Epithelial cell of esophagus (primary cell): Measurements from ENCODE around the gene SEPHS1.

Source experiments
- DNase-seq: peaks from one replicate; pipeline ENCODE4 v3.0.0; 2010; ENCODE audit warnings: low read depth
- H3K4me3 ChIP-seq: 2 replicates; pipeline ENCODE4 v1.5.1; 2011; ENCODE audit warnings: mild to moderate bottlenecking, low read length, control low read depth
- TF ChIP-seq, protein P1 (sequence below): IDR thresholded peaks from 2 replicates; pipeline ENCODE4 v1.5.1; 2011; ENCODE audit warnings: low read depth, mild to moderate bottlenecking, low read length, control low read depth, inconsistent platforms; ENCODE audit not compliant: insufficient read depth; ENCODE audit errors: missing control alignments

Gene SEPHS1

GRCh38 chr10:13365243-13365642, 17.1 kb upstream of the SEPHS1 start:
- H3K4me3 ChIP-seq, result no peak overlapping the region
- no peak for DNase-seq
- TF ChIP-seq, protein P1, sequence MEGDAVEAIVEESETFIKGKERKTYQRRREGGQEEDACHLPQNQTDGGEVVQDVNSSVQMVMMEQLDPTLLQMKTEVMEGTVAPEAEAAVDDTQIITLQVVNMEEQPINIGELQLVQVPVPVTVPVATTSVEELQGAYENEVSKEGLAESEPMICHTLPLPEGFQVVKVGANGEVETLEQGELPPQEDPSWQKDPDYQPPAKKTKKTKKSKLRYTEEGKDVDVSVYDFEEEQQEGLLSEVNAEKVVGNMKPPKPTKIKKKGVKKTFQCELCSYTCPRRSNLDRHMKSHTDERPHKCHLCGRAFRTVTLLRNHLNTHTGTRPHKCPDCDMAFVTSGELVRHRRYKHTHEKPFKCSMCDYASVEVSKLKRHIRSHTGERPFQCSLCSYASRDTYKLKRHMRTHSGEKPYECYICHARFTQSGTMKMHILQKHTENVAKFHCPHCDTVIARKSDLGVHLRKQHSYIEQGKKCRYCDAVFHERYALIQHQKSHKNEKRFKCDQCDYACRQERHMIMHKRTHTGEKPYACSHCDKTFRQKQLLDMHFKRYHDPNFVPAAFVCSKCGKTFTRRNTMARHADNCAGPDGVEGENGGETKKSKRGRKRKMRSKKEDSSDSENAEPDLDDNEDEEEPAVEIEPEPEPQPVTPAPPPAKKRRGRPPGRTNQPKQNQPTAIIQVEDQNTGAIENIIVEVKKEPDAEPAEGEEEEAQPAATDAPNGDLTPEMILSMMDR, result no peak

GRCh38 chr10:13360587-13360986, 12.5 kb upstream of the SEPHS1 start:
- no peak for DNase-seq
- no peak overlapping the region for H3K4me3 ChIP-seq
- TF ChIP-seq, protein P1, result no peak

DNA sequence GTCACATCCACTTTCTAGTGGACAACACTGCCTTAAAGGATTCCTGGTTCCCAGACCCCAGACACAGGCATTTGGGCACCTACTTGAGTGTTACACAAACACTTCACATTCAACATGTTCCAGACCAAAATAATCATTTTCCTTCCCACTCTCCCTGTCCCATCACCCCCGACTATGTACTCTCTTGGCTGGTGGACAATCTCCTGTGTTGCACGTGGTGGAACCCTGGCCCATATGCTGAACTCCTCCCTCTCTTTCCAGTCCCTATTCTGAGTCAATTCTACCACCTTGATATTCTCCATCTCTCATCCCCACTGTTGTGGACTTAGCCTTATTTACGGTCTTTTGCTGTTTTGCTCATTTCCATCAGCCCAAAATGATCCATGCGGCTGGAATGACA, 8.3 kb upstream of the SEPHS1 start:
- TF ChIP-seq, protein P1, result no peak
- no peak overlapping the region for H3K4me3 ChIP-seq

DNA sequence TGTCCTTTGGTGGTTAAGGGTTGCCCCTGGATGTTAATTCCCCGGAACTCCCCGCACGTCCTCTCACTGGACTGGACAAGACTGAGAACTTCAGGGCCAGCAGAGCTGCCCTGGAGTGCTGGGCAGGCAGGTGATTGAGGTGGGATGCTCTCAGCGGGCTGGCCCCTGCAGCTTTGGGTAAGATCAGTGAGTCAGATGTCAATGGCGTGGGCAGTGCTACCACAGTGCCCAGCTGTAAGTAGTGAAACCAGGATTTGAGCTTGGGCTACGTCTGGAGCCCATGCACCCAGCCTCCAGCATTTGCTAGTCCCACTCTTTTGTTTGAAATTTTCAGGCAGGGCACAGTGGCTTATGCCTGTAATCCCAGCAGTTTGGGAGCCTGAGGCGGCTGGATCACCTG, 6.7 kb upstream of the SEPHS1 start:
- TF ChIP-seq, protein P1, result no peak
- no peak for DNase-seq
- H3K4me3 ChIP-seq, result no peak overlapping the region

More for the DNA sequence above, 8.3 kb upstream of the SEPHS1 start:
- no peak for DNase-seq

GRCh38 chr10:13352519-13352918, 4.4 kb upstream of the SEPHS1 start:
- no peak overlapping the region for H3K4me3 ChIP-seq
- TF ChIP-seq, protein P1, result no peak
- no peak for DNase-seq

- TF ChIP-seq, protein P1, result no peak
- no peak overlapping the region for H3K4me3 ChIP-seq
- DNase-seq, result no peak
Measured at GRCh38 chr10:13351340-13351915, 3.3 kb upstream of the SEPHS1 start.
